Activated CD4-positive, CD25-positive, alpha-beta regulatory T cell treated with anti-CD3 and anti-CD28 coated beads, Interleukin-2, amount 50 U/mL, for 24 hours (primary cell): Measurements from ENCODE around the gene UBA3.
A peak's percentile ranks its signal among the peaks of the same experiment; 100 is the strongest.

Source experiments
- ATAC-seq, 2 donors: fragments of 150-1000 bp; cut with Tn5 transposase; one replicate each; pipeline ENCODE4 v1.10.0; 2021; ENCODE audit warnings: mild to moderate bottlenecking in 1 of 2, moderate library complexity in 1 of 2

UBA3 gene

GRCh38 chr3:69080233-69080920 is at the start of gene UBA3:
Gene UBA3, minus strand, starts transcription at chr3:69080365. Its CDS starts 12 bp downstream, at chr3:69080353.
- peak; percentile 46 to 52 for ATAC-seq

- ATAC-seq = no peak
Measured at GRCh38 chr3:69129531-69129930, 49.4 kb upstream of the UBA3 start.

GRCh38 chr3:69128509-69128908 is 48.3 kb upstream of the UBA3 start:
- ATAC-seq = no peak

- no peak for ATAC-seq
Measured at GRCh38 chr3:69126999-69127398, 46.8 kb upstream of the UBA3 start.

- no peak for ATAC-seq
Measured at GRCh38 chr3:69126216-69126615, 46.1 kb upstream of the UBA3 start.

GRCh38 chr3:69122403-69122802 is 42.2 kb upstream of the UBA3 start, which contains the start of gene LMOD3:
Gene LMOD3, minus strand, starts transcription at chr3:69122595. Its CDS starts 209 bp downstream, at chr3:69122386.
- ATAC-seq = no peak

GRCh38 chr3:69121950-69122349 is 41.8 kb upstream of the UBA3 start:
- no peak for ATAC-seq

GRCh38 chr3:69121513-69121912 is 41.3 kb upstream of the UBA3 start:
- ATAC-seq = no peak

- ATAC-seq = peak; percentile 68 to 74
Measured at GRCh38 chr3:69120879-69121464, 40.8 kb upstream of the UBA3 start.

GRCh38 chr3:69119681-69120080 is 39.5 kb upstream of the UBA3 start:
- ATAC-seq = no peak

- ATAC-seq = no peak
Measured at GRCh38 chr3:69119138-69119537, 39.0 kb upstream of the UBA3 start.

- ATAC-seq = no peak
Measured at GRCh38 chr3:69118555-69118954, 38.4 kb upstream of the UBA3 start.

- ATAC-seq = no peak
Measured at GRCh38 chr3:69116897-69117296, 36.7 kb upstream of the UBA3 start.

GRCh38 chr3:69116162-69116561 is 36.0 kb upstream of the UBA3 start:
- no peak for ATAC-seq

- peak; percentile 38 to 58 for ATAC-seq
Measured at GRCh38 chr3:69115731-69116130, 35.6 kb upstream of the UBA3 start.

- no peak for ATAC-seq
Measured at GRCh38 chr3:69113536-69113935, 33.4 kb upstream of the UBA3 start.

GRCh38 chr3:69110941-69111546 is 30.9 kb upstream of the UBA3 start:
- ATAC-seq = no peak

GRCh38 chr3:69108811-69109210 is 28.6 kb upstream of the UBA3 start:
- no peak for ATAC-seq

- no peak for ATAC-seq
Measured at GRCh38 chr3:69107841-69108240, 27.7 kb upstream of the UBA3 start.

GRCh38 chr3:69105320-69105719 is 25.2 kb upstream of the UBA3 start:
- no peak for ATAC-seq

GRCh38 chr3:69104586-69104985 is 24.4 kb upstream of the UBA3 start:
- no peak for ATAC-seq

GRCh38 chr3:69103123-69103522 is 23.0 kb upstream of the UBA3 start:
- ATAC-seq = no peak

GRCh38 chr3:69102384-69102783 is 22.2 kb upstream of the UBA3 start:
- no peak for ATAC-seq

GRCh38 chr3:69099576-69099975 is 19.4 kb upstream of the UBA3 start:
- no peak for ATAC-seq
